HTERT RPE-1 (cell line): Measurements from ENCODE around the gene MAU2.
"Not testable (repeated sequence)": the region's sequence is repeated elsewhere in the genome, so short reads cannot be mapped to it uniquely, and the experiment has no call there.

ENCODE experiments used
- in situ Hi-C: fragments of 300-500 bp; cut with MboI; formaldehyde crosslinking; loops from 4 replicates; pipeline ENCODE4 v1.14.3; 2020; ENCODE audit warnings: low sequenced_read_pairs

Gene MAU2

GRCh38 chr19:19345232-19345631, 24.6 kb downstream of the MAU2 start:
- in situ Hi-C loops: no loop called here

GRCh38 chr19:19345970-19346369, 25.3 kb downstream of the MAU2 start:
- in situ Hi-C loops: no loop called here

- in situ Hi-C loops: no loop called here
Observed at GRCh38 chr19:19347401-19348110, 26.9 kb downstream of the MAU2 start.

GRCh38 chr19:19348266-19348665, 27.6 kb downstream of the MAU2 start:
- in situ Hi-C loops: no loop called here

- in situ Hi-C loops: no loop called here
Observed at GRCh38 chr19:19349365-19349764, 28.7 kb downstream of the MAU2 start.

GRCh38 chr19:19350756-19351155, 30.1 kb downstream of the MAU2 start:
- in situ Hi-C loops: not testable (repeated sequence)

GRCh38 chr19:19352823-19353222, 32.2 kb downstream of the MAU2 start:
- in situ Hi-C loops: no loop called here

GRCh38 chr19:19354007-19354406, 33.4 kb downstream of the MAU2 start:
- in situ Hi-C loops: no loop called here

GRCh38 chr19:19354932-19355331, 34.3 kb downstream of the MAU2 start:
- in situ Hi-C loops: no loop called here

GRCh38 chr19:19355606-19356139, 35.0 kb downstream of the MAU2 start:
- in situ Hi-C loops: no loop called here

- in situ Hi-C loops: no loop called here
Observed at GRCh38 chr19:19356500-19356899, 35.9 kb downstream of the MAU2 start.

- in situ Hi-C loops: no loop called here
Observed at GRCh38 chr19:19356901-19357566, 36.4 kb downstream of the MAU2 start.

- in situ Hi-C loops: no loop called here
Observed at GRCh38 chr19:19361075-19361594, 40.5 kb downstream of the MAU2 start.

GRCh38 chr19:19362075-19362474, 41.4 kb downstream of the MAU2 start:
- in situ Hi-C loops: no loop called here

GRCh38 chr19:19366434-19367396, 46.1 kb downstream of the MAU2 start:
- in situ Hi-C loops: no loop called here

GRCh38 chr19:19368087-19368486, 47.5 kb downstream of the MAU2 start:
- in situ Hi-C loops: no loop called here

- in situ Hi-C loops: no loop called here
Observed at GRCh38 chr19:19371059-19371458, 50.4 kb downstream of the MAU2 start.

- in situ Hi-C loops: no loop called here
Observed at GRCh38 chr19:19372656-19373416, 52.2 kb downstream of the MAU2 start.

GRCh38 chr19:19379527-19379926, 58.9 kb downstream of the MAU2 start:
- in situ Hi-C loops: no loop called here

GRCh38 chr19:19380316-19380715, 59.7 kb downstream of the MAU2 start:
- in situ Hi-C loops: not testable (repeated sequence)
